Activated CD4-positive, alpha-beta T cell treated with anti-CD3 and anti-CD28 coated beads, Interleukin-10, Interleukin-2, amounts not matched to agents 100 ng/mL and 50 ng/mL, durations not matched to agents 16 hours and 8 hours (primary cell): ENCODE data around the gene RGS10.
"Not testable (repeated sequence)": the region's sequence is repeated elsewhere in the genome, so short reads cannot be mapped to it uniquely, and the experiment has no call there.

Source experiments
- DNase-seq: peaks from one replicate; pipeline ENCODE4 v3.0.0-alpha.2; 2020

The RGS10 gene

GRCh38 chr10:119538632-119539358 lies 3.7 kb downstream of the RGS10 start:
- DNase-seq, result peak; percentile 44

DNA sequence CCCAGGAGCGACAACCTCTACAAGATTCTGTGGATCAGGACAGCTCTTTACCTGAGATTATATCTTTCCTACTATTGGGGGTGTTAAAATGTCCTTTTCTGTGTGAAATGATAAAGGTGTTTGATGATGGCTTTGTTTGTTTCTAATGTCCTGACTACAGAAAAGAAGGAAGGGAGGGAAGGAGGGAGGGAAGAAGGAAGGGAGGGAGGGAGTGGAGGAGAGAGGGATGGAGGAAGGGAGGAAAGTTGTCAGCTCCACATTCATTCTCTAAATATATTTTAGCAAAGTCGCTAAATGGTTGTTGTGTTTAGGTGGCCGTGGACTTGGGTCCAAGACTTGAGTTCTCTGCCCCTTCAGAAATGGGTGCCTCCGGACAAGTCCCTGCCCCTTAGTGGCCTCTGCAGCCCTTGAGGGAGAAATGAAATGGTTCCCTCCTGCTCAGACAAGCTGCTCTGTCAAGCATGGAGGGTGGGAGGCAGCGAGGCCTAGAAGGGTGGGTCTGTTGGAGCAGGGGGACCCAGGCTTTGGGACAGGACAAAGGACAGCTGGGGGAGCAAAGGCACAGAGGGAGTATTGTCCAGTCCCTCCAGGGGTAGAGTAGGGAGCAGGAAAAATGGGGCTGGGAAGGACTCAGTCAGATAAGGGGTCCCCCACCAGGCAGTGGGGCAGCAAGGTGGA lies 4.4 kb downstream of the RGS10 start:
- no peak for DNase-seq

DNA sequence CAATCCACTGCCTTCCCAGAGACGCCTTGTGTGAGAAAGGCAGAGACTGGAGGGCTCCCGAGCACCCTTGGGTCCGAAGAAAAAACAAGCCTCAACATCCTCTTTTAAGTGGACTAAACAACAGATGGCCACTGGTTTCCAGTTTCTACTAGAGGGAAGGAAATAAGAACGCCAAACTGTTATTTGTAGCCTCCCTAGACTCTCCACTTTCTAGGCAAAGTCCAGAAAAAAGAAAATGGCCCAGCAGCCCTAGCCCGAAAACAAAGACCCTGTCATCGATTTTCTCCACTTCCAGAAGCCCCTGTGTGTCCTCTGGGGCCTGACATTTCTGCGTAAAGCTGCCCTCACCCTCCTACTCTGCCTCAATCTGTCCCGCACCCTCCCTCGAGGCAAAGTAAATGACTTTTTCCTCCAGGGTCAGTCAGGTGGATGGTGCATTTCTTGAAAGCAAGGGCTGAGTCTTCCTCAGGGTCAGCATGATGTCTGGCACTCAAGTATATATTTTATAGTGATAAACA lies 6.0 kb downstream of the RGS10 start:
- no peak for DNase-seq

DNA sequence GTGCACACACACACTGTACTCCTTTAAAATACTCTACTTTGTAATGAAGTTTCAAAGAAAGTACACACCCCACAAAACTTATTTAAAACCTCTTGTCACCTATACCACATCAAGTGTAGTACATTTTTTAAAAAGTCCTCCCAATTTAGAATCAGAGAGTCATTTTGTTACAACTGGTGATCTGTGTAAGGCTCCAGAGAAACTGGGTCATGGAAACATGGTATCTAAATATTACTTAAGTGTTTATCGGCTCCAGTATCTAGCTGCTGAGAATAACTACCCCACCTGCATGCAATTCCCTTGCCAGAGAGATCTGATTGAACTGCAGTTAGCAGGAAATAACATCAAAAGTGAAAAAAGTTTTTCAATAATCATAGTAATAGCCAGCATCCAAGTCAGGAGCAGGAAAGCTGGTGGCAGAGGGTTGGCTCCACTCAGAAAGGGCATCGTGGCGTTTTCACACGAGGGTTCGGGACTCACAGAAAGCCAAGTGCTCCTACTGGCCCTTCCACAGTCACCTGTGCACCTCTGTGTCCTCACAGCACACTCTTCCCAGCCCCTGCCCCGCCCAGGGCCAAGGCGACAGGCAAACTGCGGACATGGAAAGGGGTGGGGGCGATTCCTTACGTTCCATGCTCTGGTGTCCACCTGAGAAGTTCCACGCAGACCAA lies 6.5 kb downstream of the RGS10 start:
- no peak for DNase-seq

DNA sequence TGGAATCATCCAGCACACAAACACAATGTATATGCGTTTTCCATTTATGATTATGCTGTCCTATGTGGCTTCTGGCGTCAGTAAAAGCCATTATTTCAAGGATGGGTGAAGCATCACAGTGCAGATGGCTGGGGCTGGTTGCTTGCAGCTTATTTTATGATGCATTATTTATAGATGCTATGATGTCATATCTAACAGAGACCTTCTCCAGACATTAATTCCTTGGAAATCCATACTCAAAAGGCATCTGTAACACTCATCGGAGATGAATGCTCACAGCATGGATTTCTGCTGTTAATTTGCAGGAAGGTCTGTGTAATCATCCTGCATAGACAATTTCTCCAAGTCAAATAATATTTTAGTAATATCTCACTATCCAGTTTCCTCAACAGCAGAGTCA lies 7.2 kb downstream of the RGS10 start:
- no peak for DNase-seq

GRCh38 chr10:119533473-119533872 lies 9.0 kb downstream of the RGS10 start:
- no peak for DNase-seq

DNA sequence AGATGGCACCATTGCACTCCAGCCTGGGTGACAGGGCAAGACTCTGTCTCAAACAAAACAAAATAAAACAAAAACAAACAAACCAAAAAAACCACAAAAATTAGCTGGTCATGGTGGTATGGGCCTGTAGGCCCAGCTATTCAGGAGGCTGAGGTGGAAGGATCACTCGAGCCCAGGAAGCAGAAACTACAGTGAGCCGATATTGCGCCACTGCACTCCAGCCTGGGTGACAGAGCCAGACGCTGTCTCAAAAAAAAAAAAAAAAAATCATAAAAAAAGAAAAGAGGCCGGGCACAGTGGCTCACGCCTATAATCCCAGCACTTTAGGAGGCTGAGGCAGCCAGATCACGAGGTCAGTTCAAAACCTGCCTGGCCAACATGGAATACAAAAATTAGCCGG lies 9.7 kb downstream of the RGS10 start:
- DNase-seq, result not testable (repeated sequence)

- not testable (repeated sequence) for DNase-seq
Observed at GRCh38 chr10:119532251-119532650, 10.3 kb downstream of the RGS10 start.

DNA sequence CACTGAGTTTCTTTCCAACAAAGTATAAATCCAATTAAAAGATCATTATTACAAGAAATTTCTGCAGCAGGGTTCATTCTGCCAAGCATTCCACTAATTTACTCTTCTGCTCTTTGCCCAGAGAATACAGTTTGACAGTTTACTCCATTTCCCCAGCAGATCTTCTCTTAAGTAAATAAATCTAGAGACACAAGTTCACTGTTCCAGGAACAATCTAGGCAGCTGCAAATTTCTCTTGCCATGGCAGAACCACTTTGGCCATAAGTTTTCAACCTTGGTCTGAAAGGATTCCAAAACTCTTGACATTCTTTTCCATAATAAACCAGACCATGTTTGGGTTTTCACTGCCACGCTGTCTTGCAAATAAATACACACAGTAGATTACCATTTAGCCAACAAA lies 11.5 kb downstream of the RGS10 start:
- no peak for DNase-seq

DNA sequence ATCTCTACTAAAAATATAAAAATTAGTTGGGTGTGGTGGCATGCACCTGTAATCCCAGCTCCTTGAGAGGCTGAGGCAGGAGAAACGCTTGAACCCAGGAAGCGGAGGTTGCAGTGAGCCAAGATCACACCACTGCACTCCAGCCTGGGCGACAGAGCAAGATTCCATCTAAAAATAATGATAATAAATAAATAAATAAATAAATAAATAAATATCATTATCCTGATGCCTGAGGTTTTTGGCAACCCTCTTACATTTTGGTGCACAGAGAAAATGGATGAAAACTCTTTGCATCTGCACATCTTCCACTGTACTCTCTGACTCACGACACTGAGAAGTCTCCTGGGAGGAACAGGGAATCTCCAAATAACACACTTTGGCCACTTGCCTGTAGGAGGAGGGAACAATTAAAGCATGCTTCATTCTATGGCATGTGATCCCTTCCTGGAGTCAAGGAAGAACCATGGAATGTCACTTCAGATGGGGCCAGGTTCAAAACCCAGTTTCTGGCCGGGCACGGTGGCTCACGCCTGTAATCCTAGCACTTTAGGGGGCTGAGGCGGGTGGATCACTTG lies 13.8 kb downstream of the RGS10 start:
- not testable (repeated sequence) for DNase-seq

- no peak for DNase-seq
Observed at GRCh38 chr10:119526621-119527592, 15.6 kb downstream of the RGS10 start.

DNA sequence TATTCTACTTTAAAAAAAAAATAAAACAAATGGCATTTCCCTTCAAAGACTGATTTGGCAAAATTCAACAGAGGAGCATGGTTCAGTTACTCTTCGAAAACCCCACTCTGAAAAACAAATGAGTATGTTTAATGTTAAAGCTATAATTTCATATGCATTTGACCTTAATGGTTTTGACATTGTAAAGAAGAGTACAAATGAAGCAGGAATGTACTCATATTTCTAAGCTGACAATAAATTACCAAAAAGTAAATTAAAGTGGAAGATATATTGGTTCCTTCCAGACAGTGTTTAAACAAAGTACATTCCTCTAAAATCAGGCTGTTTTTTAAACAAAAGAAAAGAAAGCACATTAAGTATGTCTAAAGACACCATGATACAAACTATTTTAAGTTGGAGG lies 16.4 kb downstream of the RGS10 start:
- DNase-seq, result no peak

GRCh38 chr10:119525116-119525515 lies 17.4 kb downstream of the RGS10 start:
- no peak for DNase-seq

DNA sequence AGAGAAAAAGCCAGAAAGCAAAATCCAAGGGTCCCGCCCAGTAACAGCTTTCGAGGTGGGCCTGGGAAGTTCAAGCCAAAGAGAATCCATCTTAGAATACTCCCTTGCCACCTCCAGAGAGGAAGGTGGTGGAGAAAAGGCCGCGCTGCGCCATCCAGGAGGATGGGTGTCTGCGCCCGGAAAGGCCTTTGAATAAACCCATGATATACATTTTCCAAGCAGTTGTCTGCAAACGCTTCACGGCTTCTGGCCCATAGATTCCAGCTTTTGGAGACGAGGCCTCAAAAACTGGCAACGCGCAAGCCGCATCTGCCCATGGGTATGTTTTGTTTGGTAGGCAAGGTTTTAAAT lies 17.8 kb downstream of the RGS10 start:
- DNase-seq, result no peak

DNA sequence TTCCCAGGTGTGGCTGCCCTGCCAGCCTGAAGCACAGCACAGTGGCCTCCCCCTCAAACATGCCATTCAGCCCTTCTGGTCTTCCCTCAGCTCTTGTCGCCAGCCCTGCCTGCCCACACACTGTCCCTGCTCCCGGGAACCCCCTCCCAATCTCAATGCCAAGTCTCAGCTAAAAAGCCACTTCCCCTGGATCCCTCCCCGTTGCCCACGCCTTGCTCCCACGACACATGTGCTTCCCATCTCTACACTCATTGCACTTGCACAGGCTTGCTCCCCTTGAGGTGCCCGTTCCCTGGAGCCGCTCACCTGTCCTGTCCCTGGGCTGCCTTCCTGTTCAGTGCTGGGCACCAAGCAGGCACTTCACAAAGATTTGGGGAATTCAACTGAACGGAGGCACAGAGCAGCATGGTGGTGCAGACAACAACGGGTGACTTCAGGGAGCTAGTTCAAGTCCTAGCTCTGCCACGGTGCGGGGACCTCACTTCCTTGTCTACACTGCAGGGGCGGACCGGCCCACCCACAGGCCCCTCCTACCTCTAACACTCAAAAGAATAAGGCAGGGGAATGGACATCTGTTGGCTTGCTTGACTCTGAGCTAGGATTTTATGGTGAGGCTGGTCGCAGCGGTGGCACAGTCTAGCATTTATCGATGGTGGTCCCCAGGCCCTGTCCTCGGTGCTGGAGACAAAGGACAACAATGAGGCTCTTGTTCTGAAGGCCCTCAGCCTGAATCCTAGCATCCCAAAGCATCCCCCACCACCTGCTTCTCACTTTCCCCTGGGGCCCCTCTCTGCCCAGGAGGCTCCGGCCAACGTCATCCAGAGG lies 18.4 kb downstream of the RGS10 start:
- no peak for DNase-seq

DNA sequence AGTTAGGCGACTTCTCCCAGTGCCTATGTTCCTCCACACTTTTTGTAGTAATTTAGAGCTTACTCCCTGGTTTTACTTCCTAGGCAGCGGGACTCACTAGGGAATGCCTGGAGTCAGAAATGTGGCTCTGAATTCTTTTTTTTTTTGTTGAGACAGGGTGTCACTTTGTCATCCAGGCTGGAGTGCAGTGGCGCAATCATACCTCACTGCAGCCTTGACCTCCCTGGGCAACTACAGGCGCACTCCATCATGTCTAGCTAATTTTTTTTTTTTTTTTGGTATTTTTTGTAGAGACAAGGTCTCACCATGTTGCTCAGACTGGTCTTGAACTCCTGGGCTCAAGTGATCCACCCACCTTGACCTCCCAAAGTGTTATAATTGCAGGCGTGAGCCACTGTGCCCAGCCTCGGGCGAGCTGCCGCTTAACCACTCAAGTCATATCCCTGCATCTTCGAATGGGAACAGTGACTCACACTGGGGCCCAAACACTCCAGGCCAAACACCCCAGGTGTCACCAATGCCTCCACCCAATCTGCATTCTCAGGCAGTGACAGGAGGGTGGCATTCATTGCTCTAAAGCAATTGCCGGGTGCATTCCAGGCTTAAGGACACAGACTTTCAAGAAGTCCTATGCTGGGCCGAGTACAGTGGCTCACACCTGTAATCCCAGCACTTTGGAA lies 19.6 kb downstream of the RGS10 start:
- DNase-seq, result no peak

GRCh38 chr10:119521443-119522204 lies 20.9 kb downstream of the RGS10 start:
- no peak for DNase-seq

DNA sequence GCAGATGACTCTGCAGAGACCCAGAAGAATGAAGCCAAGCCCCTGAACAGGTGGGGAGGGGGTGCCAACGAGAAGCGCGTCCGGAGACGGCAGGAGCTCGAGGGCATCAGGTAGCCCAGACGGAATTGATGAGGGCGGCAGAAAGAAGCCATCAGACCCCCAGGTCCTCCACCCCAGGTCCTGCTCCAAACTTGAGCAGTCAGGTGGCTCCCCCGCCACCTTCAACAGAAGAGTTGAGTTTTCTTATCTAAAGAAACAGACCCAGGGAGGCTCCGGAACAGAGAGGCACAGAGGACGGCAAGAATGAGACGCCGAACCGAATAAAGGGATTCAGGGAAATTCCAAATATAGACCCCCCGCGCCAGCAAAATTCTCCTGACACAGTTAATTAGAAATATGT lies 22.2 kb downstream of the RGS10 start:
- no peak for DNase-seq

DNA sequence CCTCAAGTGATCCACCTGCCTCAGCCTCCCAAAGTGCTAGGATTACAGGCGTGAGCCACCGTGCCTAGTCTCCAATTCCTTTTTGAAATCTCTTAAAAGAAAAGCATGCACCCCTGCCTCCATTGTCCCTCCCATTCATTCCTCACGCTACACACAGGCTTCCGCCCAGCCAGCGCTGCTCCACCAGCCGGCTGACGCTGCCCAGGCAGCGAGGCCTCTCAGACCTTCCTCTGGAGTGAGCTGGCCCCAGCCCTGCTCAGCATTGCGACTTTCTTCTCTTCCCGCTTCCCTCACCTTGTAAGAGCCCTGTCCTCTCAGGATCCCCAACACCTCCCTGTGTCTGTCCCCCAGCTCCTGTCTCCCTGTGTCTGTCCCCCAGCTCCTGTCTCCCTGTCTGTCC lies 23.6 kb downstream of the RGS10 start:
- no peak for DNase-seq

DNA sequence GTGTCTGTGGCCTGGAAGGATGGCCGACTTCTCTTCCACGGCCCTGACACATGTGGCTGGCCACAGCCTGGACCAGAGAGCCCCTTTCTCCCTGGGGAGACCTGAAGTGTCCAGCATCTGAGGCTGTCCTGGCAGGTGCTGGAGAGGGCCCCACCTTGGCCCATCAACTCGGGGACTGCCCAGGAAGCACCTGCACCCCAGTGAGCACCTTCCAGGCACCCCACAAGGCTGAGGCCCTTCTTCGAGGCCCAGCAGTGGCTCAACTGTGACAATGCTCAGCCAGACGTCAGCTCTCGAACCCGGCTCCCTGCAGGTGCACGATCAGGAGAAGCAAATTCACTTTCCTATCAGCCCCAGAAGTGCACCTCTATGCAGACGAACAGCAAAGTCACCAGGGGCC lies 24.3 kb downstream of the RGS10 start:
- DNase-seq, result no peak
